Activated naive CD8-positive, alpha-beta T cell treated with anti-CD3 and anti-CD28 coated beads, Interleukin-2, amount 50 U/mL, for 24 hours (primary cell): ENCODE results near the gene SH3GL3.

Experiments
- ATAC-seq: fragments of 150-1000 bp; cut with Tn5 transposase; one replicate; pipeline ENCODE4 v1.10.0; 2021
- DNase-seq: peaks from one replicate; pipeline ENCODE4 v3.0.0; 2021
- H3K27ac Mint-ChIP-seq: one replicate; pipeline ENCODE4 v1.8.0; 2021; ENCODE audit warnings: mild to moderate bottlenecking, mixed read lengths
- H3K27me3 Mint-ChIP-seq: one replicate; pipeline ENCODE4 v1.8.0; 2021; ENCODE audit warnings: mixed read lengths
- H3K36me3 Mint-ChIP-seq: one replicate; pipeline ENCODE4 v1.8.0; 2021; ENCODE audit warnings: low read depth, mixed read lengths
- H3K4me1 Mint-ChIP-seq: one replicate; pipeline ENCODE4 v1.8.0; 2021; ENCODE audit warnings: mixed read lengths
- H3K4me3 Mint-ChIP-seq: one replicate; pipeline ENCODE4 v1.8.0; 2021; ENCODE audit warnings: mild to moderate bottlenecking, moderate library complexity, mixed read lengths
- H3K9me3 Mint-ChIP-seq: one replicate; pipeline ENCODE4 v1.8.0; 2021; ENCODE audit warnings: mixed read lengths

The SH3GL3 gene

DNA sequence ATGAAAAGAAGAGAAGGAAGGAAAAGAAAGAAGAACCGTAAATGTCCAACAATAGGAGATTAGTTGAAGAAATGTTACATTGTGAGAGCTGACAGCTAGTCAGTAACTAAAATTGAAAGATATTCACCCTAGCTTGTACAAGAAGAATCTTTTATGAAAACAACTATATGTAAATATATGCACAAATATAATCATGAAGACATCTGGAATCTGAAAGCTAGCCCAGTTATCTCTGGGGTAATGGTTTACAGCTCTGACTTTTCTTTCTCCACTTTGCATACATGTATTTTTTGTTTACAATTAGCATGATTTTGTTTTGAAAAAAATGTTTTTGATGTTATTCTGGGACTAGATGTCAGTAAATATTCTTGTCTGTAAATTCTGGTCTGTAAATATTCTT, 169.7 kb downstream of the SH3GL3 start:
- no peaks in the 10 kb centered on the region for H3K9me3 Mint-ChIP-seq
- H3K27me3 Mint-ChIP-seq: no peaks in the 10 kb centered on the region
- ATAC-seq (no peak), DNase-seq (no peak)
- H3K4me1 Mint-ChIP-seq: no peaks in the 10 kb centered on the region
- no peaks in the 10 kb centered on the region for H3K36me3 Mint-ChIP-seq
- H3K4me3 Mint-ChIP-seq: no peak overlapping the region
- no peak overlapping the region for H3K27ac Mint-ChIP-seq

DNA sequence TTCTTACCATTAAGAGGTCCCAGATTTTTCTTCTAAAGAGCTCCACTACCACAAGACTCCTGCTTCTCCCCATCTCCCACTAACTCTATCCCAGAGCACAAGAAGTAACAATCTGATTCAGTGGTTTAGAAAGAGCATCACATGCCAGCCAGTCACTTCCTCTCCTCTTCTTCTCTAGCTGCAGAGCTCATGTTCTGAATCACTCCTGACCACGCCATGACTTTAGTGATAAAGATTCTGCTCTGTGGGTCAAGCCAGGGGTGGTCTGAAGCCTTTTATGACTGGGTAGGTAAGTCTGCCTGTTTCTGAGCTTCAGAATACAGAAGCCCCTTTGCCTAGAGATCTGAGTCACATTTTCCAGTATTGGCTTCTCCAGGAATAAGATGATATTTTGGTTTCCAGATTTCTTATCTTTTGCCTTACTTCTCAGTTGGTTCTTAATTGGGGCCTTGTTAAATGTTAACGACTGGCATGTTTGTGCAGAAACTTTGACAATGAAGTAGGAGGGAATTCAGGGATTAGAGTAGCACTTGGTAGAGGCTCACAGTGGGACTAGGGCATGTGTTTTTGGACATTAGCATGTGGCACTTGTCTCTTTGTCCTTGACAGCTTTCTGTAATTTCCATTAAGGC, 179.1 kb downstream of the SH3GL3 start:
- peaks cover 12% of the 10 kb centered on the region for H3K9me3 Mint-ChIP-seq
- no peak overlapping the region for H3K27ac Mint-ChIP-seq
- H3K27me3 Mint-ChIP-seq: no peaks in the 10 kb centered on the region
- DNase-seq: no peak
- ATAC-seq: peak; percentile 90
- peaks cover 3% of the 10 kb centered on the region for H3K4me1 Mint-ChIP-seq
- H3K36me3 Mint-ChIP-seq: no peaks in the 10 kb centered on the region
- no peak overlapping the region for H3K4me3 Mint-ChIP-seq

DNA sequence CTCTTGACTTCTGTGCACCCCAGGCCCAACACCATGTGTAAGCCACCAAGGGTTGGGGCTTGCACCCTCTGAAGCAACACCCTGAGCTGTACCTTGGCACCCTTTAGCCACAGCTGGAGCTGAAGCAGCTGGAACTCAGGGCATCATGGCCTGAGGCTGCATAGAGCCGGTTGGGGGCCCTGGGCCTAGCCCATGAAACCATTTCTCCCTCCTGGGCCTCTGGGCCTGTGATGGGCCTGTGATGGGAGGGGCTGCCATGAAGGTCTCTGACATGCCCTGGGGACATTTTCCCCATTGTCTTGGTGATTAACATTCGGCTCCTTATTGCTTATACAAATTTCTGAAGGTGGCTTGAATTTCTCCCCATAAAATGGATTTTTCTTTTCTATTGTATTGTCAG, 184.4 kb downstream of the SH3GL3 start:
- Mint-ChIP-seq H3K27me3 (no peaks in the 10 kb centered on the region), H3K27ac (no peak overlapping the region), H3K9me3 (peaks cover 19% of the 10 kb centered on the region), H3K4me3 (no peak overlapping the region), H3K36me3 (no peaks in the 10 kb centered on the region), H3K4me1 (no peaks in the 10 kb centered on the region)
- ATAC-seq (no peak), DNase-seq (no peak)

DNA sequence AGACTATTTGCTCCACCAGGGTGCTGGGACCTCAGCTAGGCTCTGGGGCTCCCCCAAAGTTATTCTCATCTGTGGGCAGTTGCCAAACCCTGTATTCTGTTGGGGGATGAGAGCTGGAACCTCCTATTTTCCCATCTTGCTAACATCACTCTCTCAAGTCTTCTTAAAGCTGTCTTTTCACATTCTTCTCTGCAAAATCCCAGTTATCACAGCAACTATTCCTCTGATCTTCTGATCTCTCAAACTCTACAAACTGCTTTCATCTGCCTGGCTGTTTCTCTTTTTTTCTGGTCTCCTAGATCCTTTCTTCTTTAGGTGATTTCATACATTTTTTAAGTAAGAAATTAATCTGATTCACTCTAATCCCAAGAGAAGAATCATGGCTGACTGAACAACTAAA, 196.1 kb downstream of the SH3GL3 start:
- Mint-ChIP-seq H3K36me3 (no peaks in the 10 kb centered on the region), H3K4me1 (no peaks in the 10 kb centered on the region), H3K27ac (no peak overlapping the region), H3K4me3 (no peak overlapping the region), H3K9me3 (peaks cover 18% of the 10 kb centered on the region), H3K27me3 (no peaks in the 10 kb centered on the region)
- ATAC-seq: no peak
- no peak for DNase-seq

DNA sequence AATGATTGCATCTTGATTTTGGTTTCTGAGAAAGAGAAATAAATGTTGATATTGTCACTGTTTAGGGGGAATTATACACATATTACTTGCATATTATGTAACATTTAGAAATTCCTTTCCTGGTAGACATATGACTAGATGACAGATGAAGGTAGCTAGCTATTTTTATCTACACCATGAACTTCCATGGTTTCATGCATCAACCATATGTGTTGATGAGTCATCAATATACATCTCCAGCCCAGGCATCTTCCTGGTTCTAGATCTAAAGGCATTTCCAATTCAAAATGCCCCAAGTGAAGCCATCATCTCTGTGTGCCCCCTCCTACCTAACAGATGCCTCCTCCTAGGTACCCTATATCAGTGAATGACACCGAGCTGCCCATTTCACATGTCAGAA, 197.3 kb downstream of the SH3GL3 start:
- Mint-ChIP-seq H3K9me3 (peaks cover 18% of the 10 kb centered on the region), H3K27ac (no peak overlapping the region), H3K4me3 (no peak overlapping the region), H3K27me3 (no peaks in the 10 kb centered on the region), H3K4me1 (no peaks in the 10 kb centered on the region), H3K36me3 (no peaks in the 10 kb centered on the region)
- no peak for DNase-seq
- no peak for ATAC-seq

DNA sequence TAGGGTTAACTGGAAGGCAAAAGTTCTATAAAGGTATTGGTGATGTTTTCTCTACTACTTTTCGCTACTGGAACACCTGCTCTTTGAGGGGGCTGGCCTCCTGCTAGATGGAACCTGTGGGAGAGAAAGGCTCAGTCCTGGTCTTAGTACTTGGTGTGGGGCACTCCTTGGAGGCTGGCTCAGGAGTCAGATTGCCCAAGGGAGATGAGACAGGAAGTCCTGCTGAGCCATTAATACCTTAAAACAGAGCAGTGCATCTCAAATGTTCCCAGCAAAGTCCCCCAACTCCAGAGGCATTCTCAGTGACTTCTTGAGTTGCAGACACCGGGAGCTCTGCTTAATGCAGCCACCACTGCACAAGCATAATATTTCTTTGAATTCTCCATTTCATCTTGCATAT, 203.7 kb downstream of the SH3GL3 start:
- DNase-seq: no peak
- Mint-ChIP-seq H3K27me3 (peaks cover 22% of the 10 kb centered on the region), H3K4me1 (no peaks in the 10 kb centered on the region), H3K36me3 (no peaks in the 10 kb centered on the region), H3K27ac (no peak overlapping the region), H3K9me3 (no peaks in the 10 kb centered on the region), H3K4me3 (no peak overlapping the region)
- no peak for ATAC-seq

DNA sequence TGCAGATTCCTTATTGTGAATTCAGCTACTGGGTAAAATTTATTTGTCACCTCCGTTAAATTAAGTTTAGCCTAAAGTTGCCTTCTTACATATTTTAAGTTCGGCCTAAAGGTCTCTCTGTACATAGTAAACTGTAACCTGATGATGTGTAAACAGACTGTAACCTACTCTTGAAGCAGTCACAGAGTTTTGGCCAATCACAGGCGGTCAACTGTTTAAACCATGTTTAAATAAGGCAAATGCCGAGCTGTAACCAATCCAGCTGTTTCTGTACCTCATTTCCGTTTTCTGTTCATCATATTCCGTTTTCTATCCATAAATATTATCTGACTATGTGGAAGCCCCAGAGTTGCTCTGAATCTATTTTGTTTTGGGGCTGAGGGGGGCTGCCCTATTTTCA, 204.4 kb downstream of the SH3GL3 start:
- Mint-ChIP-seq H3K9me3 (no peaks in the 10 kb centered on the region), H3K27me3 (peaks cover 28% of the 10 kb centered on the region), H3K4me3 (no peak overlapping the region), H3K36me3 (no peaks in the 10 kb centered on the region), H3K4me1 (no peaks in the 10 kb centered on the region), H3K27ac (no peak overlapping the region)
- ATAC-seq (no peak), DNase-seq (no peak)

DNA sequence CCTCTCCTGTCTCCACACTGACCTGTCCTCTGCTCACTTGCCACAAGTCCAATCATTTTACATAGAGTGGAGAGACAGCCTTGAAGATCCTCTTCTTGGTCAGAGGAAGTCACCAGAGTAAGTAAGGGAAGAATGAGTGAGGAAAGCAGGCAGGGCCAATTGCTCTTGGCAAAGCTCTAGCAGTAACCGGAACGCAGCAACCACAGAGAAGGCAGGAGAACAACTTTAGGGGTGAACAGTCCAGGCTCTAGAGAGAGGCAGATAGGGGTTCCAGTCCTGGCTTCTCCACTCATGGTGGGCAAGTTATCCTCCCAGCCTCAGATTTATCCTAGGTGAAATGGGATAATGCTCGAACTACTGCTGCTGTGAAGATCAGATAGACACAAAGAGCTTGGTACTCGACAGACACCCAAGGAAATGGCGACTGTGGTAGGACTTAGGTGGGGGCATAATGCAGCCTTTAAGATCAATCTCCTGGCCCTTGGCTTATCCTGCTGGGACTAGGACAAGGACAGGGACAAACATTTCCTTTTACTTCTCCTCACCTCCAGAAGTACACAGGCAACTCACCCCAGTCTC, 205.6 kb downstream of the SH3GL3 start:
- Mint-ChIP-seq H3K4me1 (no peaks in the 10 kb centered on the region), H3K9me3 (no peaks in the 10 kb centered on the region), H3K27me3 (peaks cover 29% of the 10 kb centered on the region), H3K4me3 (no peak overlapping the region), H3K27ac (no peak overlapping the region), H3K36me3 (no peaks in the 10 kb centered on the region)
- ATAC-seq: no peak
- no peak for DNase-seq

DNA sequence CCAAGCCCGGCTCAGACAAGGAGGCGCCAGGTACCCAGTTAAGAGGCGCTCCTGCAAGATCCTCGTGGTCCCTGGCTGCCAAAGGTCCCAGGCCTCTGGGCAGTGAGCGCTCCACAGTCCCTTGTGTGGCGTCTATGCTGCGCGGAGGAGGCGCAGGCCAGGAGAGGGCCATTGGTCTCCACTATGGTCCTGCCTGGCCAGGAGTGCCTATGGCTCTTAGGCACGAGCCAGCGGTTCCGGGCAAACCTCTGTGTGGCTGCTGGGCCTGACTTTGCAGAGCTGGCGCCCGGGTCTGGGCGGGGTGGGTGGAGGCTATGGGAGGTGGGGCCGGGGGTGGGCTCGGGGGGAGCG, 206.1 kb downstream of the SH3GL3 start:
- H3K36me3 Mint-ChIP-seq: no peaks in the 10 kb centered on the region
- no peak overlapping the region for H3K27ac Mint-ChIP-seq
- ATAC-seq (no peak), DNase-seq (no peak)
- H3K4me1 Mint-ChIP-seq: no peaks in the 10 kb centered on the region
- H3K4me3 Mint-ChIP-seq: no peak overlapping the region
- peaks cover 29% of the 10 kb centered on the region for H3K27me3 Mint-ChIP-seq
- H3K9me3 Mint-ChIP-seq: no peaks in the 10 kb centered on the region

DNA sequence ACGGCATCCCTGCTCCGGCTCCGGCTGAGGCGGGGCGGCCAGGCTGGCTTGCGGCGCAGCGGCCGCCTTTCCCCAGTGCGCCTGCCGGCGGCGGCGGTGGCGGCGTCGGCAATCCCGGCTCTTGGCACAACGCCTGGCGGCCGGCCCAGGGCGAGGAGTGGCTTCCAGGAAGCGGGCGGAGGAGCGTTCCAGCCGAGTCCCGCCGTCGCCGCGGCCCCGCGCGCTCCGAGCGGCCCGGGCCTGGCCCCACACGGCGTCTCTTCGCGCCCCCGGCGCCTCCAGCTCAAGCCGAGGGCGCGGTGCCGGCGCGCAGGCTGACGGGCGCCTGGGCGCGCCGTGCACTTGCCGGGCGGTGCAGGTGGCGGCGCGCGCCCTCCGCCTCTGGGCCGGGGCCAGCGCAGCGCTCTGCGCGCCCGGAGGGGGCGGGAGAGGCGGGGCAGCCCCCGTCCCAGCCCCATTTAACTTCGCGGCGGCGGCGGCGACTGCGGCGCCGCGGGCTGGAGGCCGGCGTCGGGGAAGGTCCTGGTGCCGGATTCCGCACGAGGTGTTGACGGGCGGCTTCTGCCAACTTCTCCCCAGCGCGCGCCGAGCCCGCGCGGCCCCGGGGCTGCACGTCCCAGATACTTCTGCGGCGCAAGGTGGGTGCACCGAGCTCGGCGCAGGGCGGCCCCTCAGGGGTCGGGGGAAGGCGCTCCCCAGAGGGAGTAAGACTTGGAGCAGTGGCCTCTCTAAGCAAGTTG, 206.7 kb downstream of the SH3GL3 start, which contains the start of gene ADAMTSL3:
TSS of gene ADAMTSL3 (plus strand) at position 485 of the 740 bp plus-strand sequence. CDS start 1,639 bp downstream, outside the sequence.
- DNase-seq (no peak), ATAC-seq (no peak)
- no peak within 1 kb of the TSS for H3K4me3 Mint-ChIP-seq
- H3K27me3 Mint-ChIP-seq: peaks cover 29% of the 10 kb centered on the region
- H3K27ac Mint-ChIP-seq: no peak within 1 kb of the TSS
- H3K36me3 Mint-ChIP-seq: no peaks in the 10 kb centered on the region
- H3K4me1 Mint-ChIP-seq: no peaks in the 10 kb centered on the region
- H3K9me3 Mint-ChIP-seq: peaks cover 2% of the 10 kb centered on the region

DNA sequence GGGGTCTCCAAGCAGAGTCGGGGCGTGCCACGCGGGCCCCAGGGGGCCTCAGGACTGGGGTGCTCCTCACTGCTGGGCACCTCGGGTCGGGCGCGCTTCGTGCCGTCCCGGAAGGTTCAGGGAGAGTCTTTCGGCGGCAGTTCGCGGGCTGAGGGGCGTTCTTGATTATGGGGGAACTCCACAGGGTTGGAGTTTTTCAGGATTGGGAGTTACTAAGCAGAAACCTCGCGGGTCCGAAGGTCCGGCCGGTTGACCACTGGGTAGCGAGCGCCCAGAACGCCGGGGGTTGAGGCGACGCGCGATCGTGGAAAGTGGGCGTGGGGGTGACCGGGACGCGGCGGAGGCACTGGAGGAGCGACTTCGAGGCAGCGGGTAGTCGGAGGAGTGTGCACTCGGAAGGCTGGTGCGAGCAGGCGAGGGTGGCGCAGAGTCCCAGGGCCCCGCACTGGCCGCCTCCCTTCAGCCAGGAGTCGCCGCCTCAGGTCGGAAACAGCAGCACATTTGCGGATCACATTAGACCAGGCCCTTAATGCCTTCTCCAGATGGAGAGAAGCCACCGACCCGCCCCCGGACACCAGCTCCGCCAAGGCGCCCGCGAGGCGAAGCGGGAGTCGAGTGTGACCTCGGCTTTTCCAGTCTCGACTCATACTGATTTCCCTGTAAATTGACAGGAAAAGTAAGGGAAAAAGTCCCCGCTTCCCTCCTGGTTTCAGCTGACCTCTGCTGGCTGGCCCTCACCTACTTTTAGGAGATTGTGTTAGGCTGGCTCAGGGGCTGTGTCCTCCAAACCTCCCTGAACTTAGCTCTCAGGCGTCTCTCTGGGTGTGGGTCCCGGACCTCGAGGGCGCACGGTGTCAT, 207.5 kb downstream of the SH3GL3 start:
- ATAC-seq: no peak
- H3K27me3 Mint-ChIP-seq: peaks cover 29% of the 10 kb centered on the region
- DNase-seq: no peak
- H3K27ac Mint-ChIP-seq: no peak overlapping the region
- H3K36me3 Mint-ChIP-seq: no peaks in the 10 kb centered on the region
- H3K4me3 Mint-ChIP-seq: no peak overlapping the region
- peaks cover 5% of the 10 kb centered on the region for H3K9me3 Mint-ChIP-seq
- H3K4me1 Mint-ChIP-seq: no peaks in the 10 kb centered on the region

DNA sequence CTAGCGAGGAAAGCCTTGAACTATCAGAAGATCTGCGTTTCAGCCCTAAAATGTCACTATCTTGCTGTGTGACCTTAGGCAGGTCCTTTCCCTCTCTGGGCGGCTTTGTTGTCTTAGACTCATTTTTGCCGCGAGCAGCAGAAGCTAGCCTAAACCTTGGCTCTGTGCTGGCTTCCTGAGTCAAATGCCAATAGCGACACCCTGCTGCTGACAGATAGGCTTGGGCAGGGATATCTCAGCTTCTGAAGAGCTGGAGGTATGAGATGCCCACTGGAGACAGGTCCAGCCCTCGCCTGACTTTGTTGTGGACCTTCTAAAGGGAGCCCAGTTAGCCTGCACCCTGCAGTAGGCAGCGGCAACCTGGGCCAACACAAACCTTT, 208.1 kb downstream of the SH3GL3 start:
- Mint-ChIP-seq H3K27me3 (peaks cover 29% of the 10 kb centered on the region), H3K27ac (no peak overlapping the region), H3K4me1 (no peaks in the 10 kb centered on the region), H3K4me3 (no peak overlapping the region), H3K9me3 (peaks cover 5% of the 10 kb centered on the region), H3K36me3 (no peaks in the 10 kb centered on the region)
- ATAC-seq (peak; percentile 27), DNase-seq (no peak)

DNA sequence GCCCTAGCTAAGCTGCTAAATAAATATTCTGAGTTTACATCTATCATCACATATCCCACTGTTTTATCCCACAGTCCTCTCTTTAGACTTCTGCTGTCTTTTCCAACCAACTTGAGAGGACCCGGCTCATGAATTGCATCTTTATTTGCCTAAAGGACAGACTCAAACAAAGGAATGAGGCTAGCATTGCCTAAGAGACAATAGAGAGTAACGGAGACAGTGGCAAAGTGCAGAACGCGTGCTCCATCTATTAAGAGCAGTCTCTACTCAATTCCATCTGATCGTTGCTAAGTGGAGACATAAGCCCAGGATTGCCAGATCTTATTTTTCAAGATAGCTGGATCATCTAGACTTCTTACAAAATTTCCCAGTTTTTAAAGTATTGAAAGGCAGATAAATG, 209.1 kb downstream of the SH3GL3 start:
- no peak overlapping the region for H3K4me3 Mint-ChIP-seq
- ATAC-seq (no peak), DNase-seq (no peak)
- H3K4me1 Mint-ChIP-seq: no peaks in the 10 kb centered on the region
- no peak overlapping the region for H3K27ac Mint-ChIP-seq
- peaks cover 29% of the 10 kb centered on the region for H3K27me3 Mint-ChIP-seq
- H3K36me3 Mint-ChIP-seq: no peaks in the 10 kb centered on the region
- peaks cover 5% of the 10 kb centered on the region for H3K9me3 Mint-ChIP-seq

DNA sequence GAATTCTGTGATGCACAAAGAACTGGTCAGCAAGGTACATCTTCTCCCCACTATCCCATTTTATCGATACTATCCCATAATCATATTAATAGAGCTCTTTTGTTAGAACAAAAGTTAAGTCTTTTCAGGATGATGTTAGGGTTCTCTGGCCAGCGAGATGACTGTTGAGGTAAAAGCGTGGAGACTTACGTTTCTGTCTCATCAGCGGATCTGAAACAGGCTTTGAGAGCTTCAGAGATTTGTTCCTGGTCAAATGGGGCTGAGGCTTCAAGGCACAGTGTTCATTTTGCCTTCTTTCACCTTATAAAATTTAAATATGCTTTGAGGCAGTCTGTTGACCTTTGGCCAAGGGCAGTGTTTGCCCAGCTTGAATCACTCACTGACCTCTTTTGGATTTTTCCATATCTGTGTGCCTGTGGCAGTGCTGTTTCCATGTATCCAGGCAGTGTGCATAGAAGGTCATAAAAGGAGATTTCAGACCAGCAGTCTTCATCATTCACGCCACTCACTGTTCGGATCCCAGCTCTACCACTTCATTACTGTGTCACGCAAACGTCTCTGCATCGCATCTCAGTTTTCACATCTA, 209.9 kb downstream of the SH3GL3 start:
- Mint-ChIP-seq H3K4me1 (no peaks in the 10 kb centered on the region), H3K9me3 (peaks cover 5% of the 10 kb centered on the region), H3K27ac (no peak overlapping the region), H3K27me3 (peaks cover 25% of the 10 kb centered on the region), H3K4me3 (no peak overlapping the region), H3K36me3 (no peaks in the 10 kb centered on the region)
- DNase-seq (no peak), ATAC-seq (no peak)
